ENCODE results near the gene DCX.
"Not testable (repeated sequence)": the region's sequence is repeated elsewhere in the genome, so short reads cannot be mapped to it uniquely, and the experiment has no call there.

DCX gene

GRCh38 chrX:111365770-111366325 lies 46.1 kb downstream of the DCX start:
- DNase-seq (ENCODE audit: low read depth): no peak

DNA sequence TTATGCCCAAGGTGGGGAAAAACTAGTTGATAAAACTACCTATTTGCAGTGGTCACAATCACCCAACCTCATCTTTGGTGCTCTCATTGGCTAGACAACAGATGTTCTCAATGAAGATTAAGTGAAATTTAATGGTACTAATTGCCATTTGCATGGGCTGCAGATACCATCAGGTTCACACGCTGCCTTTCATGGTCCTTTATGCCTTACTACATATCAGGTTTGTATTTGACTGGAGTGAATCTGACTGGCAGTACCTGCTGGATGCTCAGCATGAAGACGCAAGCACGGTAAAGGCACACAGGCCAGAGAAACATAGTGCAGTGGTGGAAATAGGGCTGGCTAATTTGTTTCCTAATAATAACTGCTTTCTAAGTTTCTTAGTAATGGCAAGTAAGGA lies 48.3 kb downstream of the DCX start:
- no peak for DNase-seq (ENCODE audit: low read depth)

- no peak for DNase-seq (ENCODE audit: low read depth)
Measured at GRCh38 chrX:111361751-111362150, 50.2 kb downstream of the DCX start.

- DNase-seq (ENCODE audit: low read depth): no peak
Measured at GRCh38 chrX:111360839-111361238, 51.2 kb downstream of the DCX start.

- DNase-seq (ENCODE audit: low read depth): no peak
Measured at GRCh38 chrX:111355523-111356115, 56.4 kb downstream of the DCX start.

GRCh38 chrX:111354496-111354895 lies 57.5 kb downstream of the DCX start:
- DNase-seq (ENCODE audit: low read depth): no peak

DNA sequence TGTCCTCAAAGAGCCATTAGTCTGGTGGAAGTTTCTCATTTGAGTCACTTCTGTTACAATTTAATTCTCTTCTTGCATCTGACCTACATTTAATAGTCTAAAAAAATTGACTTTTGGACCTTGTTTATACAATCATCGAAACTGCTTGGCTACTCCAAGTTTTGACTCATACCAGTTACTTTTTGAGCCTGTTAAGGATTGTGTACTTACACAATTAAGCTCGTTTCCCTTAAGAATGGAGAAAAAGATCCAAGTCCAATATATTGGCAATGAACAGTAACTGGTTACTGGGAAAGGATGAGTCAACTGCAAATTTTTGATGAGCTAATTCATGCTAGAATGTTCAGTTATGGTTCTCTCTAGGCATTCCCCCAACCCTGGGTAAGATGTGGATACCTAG lies 58.2 kb downstream of the DCX start:
- DNase-seq (ENCODE audit: low read depth): no peak

- DNase-seq (ENCODE audit: low read depth): no peak
Measured at GRCh38 chrX:111352424-111352823, 59.6 kb downstream of the DCX start.

GRCh38 chrX:111349934-111350333 lies 62.1 kb downstream of the DCX start:
- DNase-seq (ENCODE audit: low read depth): no peak

DNA sequence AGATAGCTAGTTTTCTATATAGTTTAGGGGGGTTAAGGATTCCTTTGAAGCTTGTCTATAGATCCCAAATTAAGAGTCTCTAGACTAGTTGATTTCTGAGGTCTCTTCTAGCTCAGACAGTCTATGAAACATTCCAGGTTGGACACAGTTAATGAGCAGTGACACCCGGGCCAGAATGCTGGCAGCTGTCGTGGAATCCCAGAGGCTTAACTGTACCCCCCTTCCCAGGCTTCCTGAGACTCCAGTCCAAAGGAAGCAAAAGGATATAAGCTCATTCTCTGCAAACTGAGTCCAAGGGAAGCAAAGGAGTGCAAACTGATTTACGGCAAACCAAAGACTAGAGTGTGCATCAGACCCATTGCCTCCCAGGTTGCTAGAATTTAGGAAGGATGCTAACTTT lies 62.9 kb downstream of the DCX start:
- DNase-seq (ENCODE audit: low read depth): no peak

DNA sequence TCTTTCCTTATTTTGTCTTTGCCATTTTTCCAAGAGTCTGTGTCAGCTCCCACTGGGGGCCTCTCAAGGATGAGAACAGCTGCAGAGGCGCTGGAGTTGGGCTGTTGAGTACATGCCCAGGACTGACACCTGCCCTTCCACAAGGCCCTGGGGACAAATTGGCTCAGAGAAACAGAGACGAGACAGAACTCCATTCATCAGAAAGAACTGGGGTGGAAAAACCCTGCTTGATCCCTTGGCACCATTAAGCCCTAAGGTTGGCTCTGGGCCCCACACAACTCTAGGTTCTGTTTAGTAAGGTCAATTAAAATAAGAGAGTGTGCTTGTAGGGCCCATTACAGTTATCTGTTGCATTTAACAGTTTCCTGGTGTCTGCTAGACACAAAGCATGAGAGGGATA lies 63.6 kb downstream of the DCX start:
- DNase-seq (ENCODE audit: low read depth): no peak

DNA sequence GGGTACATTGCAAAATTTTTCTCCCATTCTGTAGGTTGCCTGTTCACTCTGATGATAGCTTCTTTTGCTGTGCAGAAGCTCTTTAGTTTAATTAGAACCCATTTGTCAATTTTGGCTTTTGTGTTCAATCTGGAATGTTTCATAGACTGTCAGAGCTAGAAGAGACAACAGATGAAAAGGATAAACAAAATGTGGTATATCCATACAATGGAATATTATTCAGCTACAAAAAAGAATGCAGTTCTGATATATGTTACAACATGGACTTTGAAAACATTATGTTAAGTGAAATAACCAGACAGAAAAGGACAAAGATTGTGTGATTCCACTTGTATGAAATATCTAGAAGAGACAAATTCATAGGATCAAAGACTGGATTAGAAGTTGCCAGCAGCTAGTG lies 65.8 kb downstream of the DCX start:
- not testable (repeated sequence) for DNase-seq (ENCODE audit: low read depth)

DNA sequence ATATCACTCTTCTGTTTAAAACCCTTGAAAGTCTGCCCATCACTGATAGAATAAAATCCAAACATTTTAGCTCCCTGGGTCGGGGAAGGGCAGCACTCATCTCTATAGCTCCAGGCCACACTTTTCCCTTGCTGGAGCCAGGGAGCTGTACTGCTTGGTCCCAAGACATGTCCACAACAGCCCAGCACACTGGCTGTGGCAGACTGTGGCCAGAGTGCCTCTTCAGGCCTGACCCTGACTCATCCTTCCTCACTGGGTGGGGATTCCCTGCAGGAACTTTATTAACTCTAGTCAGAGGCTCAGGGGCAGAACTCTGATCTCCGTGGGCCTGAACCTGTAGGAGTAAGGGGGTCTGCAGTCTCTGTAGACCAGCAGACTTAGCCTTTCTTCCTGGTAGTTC lies 71.9 kb downstream of the DCX start:
- no peak for DNase-seq (ENCODE audit: low read depth)

- no peak for DNase-seq (ENCODE audit: low read depth)
Measured at GRCh38 chrX:111339212-111339611, 72.8 kb downstream of the DCX start.

GRCh38 chrX:111338095-111338698 lies 73.8 kb downstream of the DCX start:
- DNase-seq (ENCODE audit: low read depth): no peak

DNA sequence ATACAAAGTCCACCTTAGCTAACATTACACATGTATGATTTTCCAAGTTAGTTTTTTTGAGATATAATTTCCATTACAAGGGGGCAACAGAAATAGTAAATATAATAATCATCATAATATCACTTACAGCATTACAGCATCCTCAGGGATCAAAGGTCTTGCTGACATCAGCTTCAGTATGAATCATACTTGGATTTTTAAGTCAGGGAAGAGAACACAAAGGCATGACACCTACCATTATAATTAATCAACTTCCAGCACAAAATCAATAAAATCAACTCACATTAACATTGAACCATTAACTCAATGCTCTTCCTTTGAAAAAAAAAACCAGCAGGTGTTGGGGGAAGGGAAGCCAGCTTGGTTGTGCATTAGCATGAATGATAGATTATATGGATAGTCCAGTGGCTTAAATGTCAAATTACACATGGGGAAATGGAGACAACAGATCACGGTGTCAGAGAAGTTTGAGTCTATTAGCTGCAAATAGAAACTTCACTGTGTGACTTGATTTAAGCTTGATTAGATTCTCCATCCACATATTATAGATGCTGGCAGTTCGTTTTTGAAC lies 74.8 kb downstream of the DCX start:
- no peak for DNase-seq (ENCODE audit: low read depth)

DNA sequence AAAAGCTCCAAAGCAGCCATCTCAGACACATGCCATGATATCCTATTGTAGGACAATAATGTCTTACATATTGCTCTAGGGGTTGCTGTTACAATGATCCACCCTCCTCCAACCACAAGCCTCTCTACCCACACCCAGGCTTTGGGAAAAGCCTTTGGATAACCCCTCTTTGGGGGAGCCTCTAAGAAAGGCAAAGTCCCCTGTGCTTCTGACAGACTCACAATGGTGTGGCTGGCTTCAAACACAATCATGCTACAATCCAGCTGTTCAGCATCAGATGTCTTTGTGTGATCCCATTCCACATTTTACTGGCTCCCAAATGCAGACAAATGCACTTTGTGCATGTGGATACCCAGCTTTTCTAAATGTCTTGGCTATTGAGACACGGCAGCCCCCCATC lies 75.9 kb downstream of the DCX start:
- no peak for DNase-seq (ENCODE audit: low read depth)

DNA sequence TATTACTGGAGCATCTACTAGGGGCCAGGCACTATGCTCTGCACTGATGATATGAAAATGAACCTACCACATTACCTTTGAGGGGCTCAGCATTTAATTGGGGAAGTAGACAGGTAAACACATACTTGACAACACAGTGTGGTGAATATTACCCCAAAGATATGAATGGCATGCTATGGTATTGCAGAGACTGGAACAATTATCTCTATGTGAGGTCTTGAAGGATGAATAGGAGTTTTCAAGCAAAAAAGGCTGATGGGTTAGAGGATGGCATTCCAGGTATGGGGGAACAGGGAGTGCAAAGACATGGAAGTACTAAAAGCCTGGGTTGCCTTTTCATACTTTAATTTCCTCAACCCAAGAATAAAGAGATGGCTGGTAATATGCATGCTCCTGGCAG lies 82.6 kb downstream of the DCX start:
- no peak for DNase-seq (ENCODE audit: low read depth)

DNA sequence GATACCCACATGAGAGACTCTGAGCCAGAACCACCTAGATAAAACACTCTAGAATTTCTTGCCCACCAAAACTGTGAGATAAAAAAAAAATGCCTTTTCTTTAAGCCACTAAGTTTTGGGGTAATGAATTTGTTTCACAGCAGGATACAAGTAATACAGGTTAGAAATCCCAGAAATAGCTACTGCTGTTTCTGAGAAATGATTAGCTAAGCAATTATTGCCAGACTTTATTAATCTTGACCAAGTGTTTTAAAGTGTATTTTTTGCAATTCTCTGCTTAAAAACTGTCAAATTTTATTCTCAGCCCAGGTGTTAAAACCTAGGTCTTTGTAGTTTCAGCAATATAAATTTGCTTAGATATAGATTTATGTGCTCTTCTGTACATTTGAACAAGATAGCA lies 83.1 kb downstream of the DCX start:
- no peak for DNase-seq (ENCODE audit: low read depth)

GRCh38 chrX:111322231-111322855 lies 89.6 kb downstream of the DCX start:
- no peak for DNase-seq (ENCODE audit: low read depth)

GRCh38 chrX:111319451-111319850 lies 92.5 kb downstream of the DCX start:
- no peak for DNase-seq (ENCODE audit: low read depth)

DNA sequence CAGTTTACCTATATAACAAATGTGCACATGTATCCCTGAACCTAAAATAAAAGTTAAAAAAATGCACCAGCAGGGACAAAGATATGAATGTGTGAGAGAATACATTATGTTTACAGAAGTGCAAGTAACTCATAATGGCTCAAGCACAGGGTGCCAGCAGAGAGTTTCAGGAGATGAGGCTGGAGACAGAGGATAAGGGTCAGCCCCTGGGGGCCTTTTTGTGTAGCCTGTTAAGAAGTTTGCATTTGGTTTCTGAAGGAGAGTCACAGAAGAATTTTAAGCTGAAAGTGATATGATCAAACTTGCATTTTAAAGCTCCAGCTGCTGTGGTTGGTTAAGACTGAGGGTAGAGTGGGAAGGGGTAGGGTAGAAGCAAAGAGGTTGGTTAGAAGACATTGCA lies 93.1 kb downstream of the DCX start:
- no peak for DNase-seq (ENCODE audit: low read depth)

- no peak for DNase-seq (ENCODE audit: low read depth)
Measured at GRCh38 chrX:111309083-111309482, 102.9 kb downstream of the DCX start.

Data from activated T-cell treated with anti-CD3 and anti-CD28 coated beads for 48 hours (primary cell).